WTC11 (cell line): Measurements from ENCODE around the gene PFKM. TPM values are rescaled to one million over a fixed set of nuclear protein-coding genes. Genes with fewer than 3 reads are reported as not detected.

Source experiments
- ATAC-seq: fragments of 200-7000 bp; cut with Tn5 transposase; 2 replicates; pipeline ENCODE4 v1.10.0; 2021; ENCODE audit warnings: mild to moderate bottlenecking, moderate library complexity
- CTCF ChIA-PET: fragments of 300-600 bp; sonication (Branson Sonifier 250); formaldehyde crosslinking; loops from one replicate; lab custom pipeline; 2021; ENCODE audit warnings: antibody characterized with exemption; lab: Charles Lee
- POLR2A ChIA-PET: fragments of 350-600 bp; sonication (Branson Sonifier 250); formaldehyde crosslinking; loops from one replicate; lab custom pipeline; 2021; ENCODE audit warnings: antibody characterized with exemption; lab: Charles Lee
- DNase-seq: peaks from one replicate; pipeline ENCODE4 v3.0.0; 2021; ENCODE audit warnings: low spot score
- H3K27ac Mint-ChIP-seq: 2 replicates; pipeline ENCODE4 v1.8.0; 2021; ENCODE audit warnings: mixed read lengths
- H3K27me3 Mint-ChIP-seq: 2 replicates; pipeline ENCODE4 v1.8.0; 2021; ENCODE audit warnings: low read depth, mild to moderate bottlenecking, moderate library complexity, mixed read lengths
- H3K36me3 Mint-ChIP-seq: 2 replicates; pipeline ENCODE4 v1.8.0; 2021; ENCODE audit warnings: mixed read lengths
- H3K4me1 Mint-ChIP-seq: 2 replicates; pipeline ENCODE4 v1.8.0; 2022; ENCODE audit warnings: mixed read lengths
- H3K4me3 Mint-ChIP-seq: 2 replicates; pipeline ENCODE4 v1.8.0; 2021; ENCODE audit warnings: mild to moderate bottlenecking, moderate library complexity, mixed read lengths
- H3K9me3 Mint-ChIP-seq: 2 replicates; pipeline ENCODE4 v1.8.0; 2021; ENCODE audit warnings: mixed read lengths
- ATF1 ChIP-seq: sonication (generic); formaldehyde crosslinking; IDR thresholded peaks from 2 replicates; pipeline ENCODE4 v1.8.1; 2023; ENCODE audit warnings: mild to moderate bottlenecking, moderate library complexity, missing genetic modification reagents
- ATF2 ChIP-seq: sonication (generic); formaldehyde crosslinking; IDR thresholded peaks from 2 replicates; pipeline ENCODE4 v1.8.1; 2022; ENCODE audit warnings: low read depth, missing genetic modification reagents, borderline replicate concordance
- ELF4 ChIP-seq: sonication (generic); formaldehyde crosslinking; IDR thresholded peaks from 2 replicates; pipeline ENCODE4 v1.8.1; 2022; ENCODE audit warnings: low read depth, mild to moderate bottlenecking, moderate library complexity, missing genetic modification reagents
- EMX1 ChIP-seq: fragments of 250-450 bp; sonication (Bioruptor Pico); IDR thresholded peaks from 2 replicates; pipeline ENCODE4 v1.8.0; 2021; ENCODE audit warnings: mild to moderate bottlenecking
- ERG ChIP-seq: fragments of 250-450 bp; sonication (Bioruptor Pico); IDR thresholded peaks from 2 replicates; pipeline ENCODE4 v1.8.0; 2021; ENCODE audit warnings: mild to moderate bottlenecking
- ETV6 ChIP-seq: sonication (generic); formaldehyde crosslinking; IDR thresholded peaks from 2 replicates; pipeline ENCODE4 v1.8.1; 2022; ENCODE audit warnings: mild to moderate bottlenecking, missing genetic modification reagents
- FOXK1 ChIP-seq: sonication (generic); formaldehyde crosslinking; IDR thresholded peaks from 2 replicates; pipeline ENCODE4 v1.8.0; 2022; ENCODE audit warnings: mild to moderate bottlenecking, moderate library complexity, missing genetic modification reagents
- FOXP4 ChIP-seq: sonication (generic); formaldehyde crosslinking; IDR thresholded peaks from 2 replicates; pipeline ENCODE4 v1.8.0; 2022; ENCODE audit warnings: mild to moderate bottlenecking, missing genetic modification reagents
- GRHL2 ChIP-seq: fragments of 250-450 bp; sonication (Bioruptor Pico); IDR thresholded peaks from 2 replicates; pipeline ENCODE4 v1.8.0; 2022; ENCODE audit warnings: mild to moderate bottlenecking, moderate library complexity; ENCODE audit not compliant: insufficient replicate concordance, severe bottlenecking
- HMGA2 ChIP-seq: fragments of 250-450 bp; sonication (Bioruptor Pico); IDR thresholded peaks from 2 replicates; pipeline ENCODE4 v1.4.0; 2021; ENCODE audit warnings: mild to moderate bottlenecking, moderate library complexity
- IRF1 ChIP-seq: sonication (generic); formaldehyde crosslinking; IDR thresholded peaks from 2 replicates; pipeline ENCODE4 v1.8.0; 2023; ENCODE audit warnings: missing genetic modification reagents
- MAX ChIP-seq: sonication (generic); formaldehyde crosslinking; IDR thresholded peaks from 2 replicates; pipeline ENCODE4 v1.8.0; 2022; ENCODE audit warnings: mild to moderate bottlenecking, missing genetic modification reagents
- MYBL2 ChIP-seq: sonication (generic); formaldehyde crosslinking; IDR thresholded peaks from 2 replicates; pipeline ENCODE4 v1.8.1; 2023; ENCODE audit warnings: mild to moderate bottlenecking, moderate library complexity, missing genetic modification reagents
- NFE2L1 ChIP-seq: sonication (generic); formaldehyde crosslinking; IDR thresholded peaks from 2 replicates; pipeline ENCODE4 v1.8.1; 2023; ENCODE audit warnings: missing genetic modification reagents
- PRRX2 ChIP-seq: fragments of 250-450 bp; sonication (Bioruptor Pico); IDR thresholded peaks from 2 replicates; pipeline ENCODE4 v1.8.0; 2021; ENCODE audit warnings: mild to moderate bottlenecking
- RELA ChIP-seq: sonication (generic); formaldehyde crosslinking; IDR thresholded peaks from 2 replicates; pipeline ENCODE4 v1.8.1; 2022; ENCODE audit warnings: missing genetic modification reagents, mild to moderate bottlenecking, borderline replicate concordance
- RORB ChIP-seq: fragments of 250-450 bp; sonication (Bioruptor Pico); IDR thresholded peaks from 2 replicates; pipeline ENCODE4 v1.9.0; 2021; ENCODE audit warnings: mild to moderate bottlenecking
- SMAD4 ChIP-seq: sonication (generic); formaldehyde crosslinking; IDR thresholded peaks from 2 replicates; pipeline ENCODE4 v1.8.0; 2022; ENCODE audit warnings: mild to moderate bottlenecking, missing genetic modification reagents
- USF2 ChIP-seq: sonication (generic); formaldehyde crosslinking; IDR thresholded peaks from 2 replicates; pipeline ENCODE4 v1.8.1; 2023; ENCODE audit warnings: mild to moderate bottlenecking, missing genetic modification reagents, moderate library complexity
- ZMAT4 ChIP-seq: fragments of 250-450 bp; sonication (Bioruptor Pico); IDR thresholded peaks from 2 replicates; pipeline ENCODE4 v1.9.0; 2021; ENCODE audit warnings: mild to moderate bottlenecking
- ZNF138 ChIP-seq: sonication (generic); formaldehyde crosslinking; conservative IDR thresholded peaks from 2 replicates; pipeline ENCODE4 v1.8.1; 2022; ENCODE audit warnings: mild to moderate bottlenecking, moderate library complexity, missing genetic modification reagents
- ZNF232 ChIP-seq: sonication (generic); formaldehyde crosslinking; IDR thresholded peaks from 2 replicates; pipeline ENCODE4 v1.8.0; 2022; ENCODE audit warnings: mild to moderate bottlenecking, missing genetic modification reagents
- ZNF416 ChIP-seq: fragments of 250-450 bp; sonication (Bioruptor Pico); IDR thresholded peaks from 2 replicates; pipeline ENCODE4 v1.9.0; 2021; ENCODE audit warnings: mild to moderate bottlenecking, inconsistent platforms
- ZNF671 ChIP-seq: fragments of 250-450 bp; sonication (Bioruptor Pico); IDR thresholded peaks from 2 replicates; pipeline ENCODE4 v1.8.0; 2021; ENCODE audit warnings: mild to moderate bottlenecking
- total RNA-seq: library from RNA; stranded (reverse); gene quantifications from 3 replicates; pipeline ENCODE4 v1.2.3, GENCODE V29; 2021

Gene PFKM
- total RNA-seq, 1 experiment from 2014 or later = 99.3 TPM

- TF ChIP-seq ERG (no peak), NFE2L1 (CRISPR knock-in tag) (no peak), FOXP4 (CRISPR knock-in tag) (no peak), ZMAT4 (CRISPR knock-in tag) (no peak), EMX1 (CRISPR knock-in tag) (no peak), ZNF416 (no peak), RORB (CRISPR knock-in tag) (no peak), HMGA2 (CRISPR knock-in tag) (no peak), ZNF232 (CRISPR knock-in tag) (no peak), PRRX2 (CRISPR knock-in tag) (no peak)
These were observed 47.4 kb upstream of the PFKM start (continued) for GRCh38 chr12:48071808-48072207.

GRCh38 chr12:48072266-48072665 lies 46.9 kb upstream of the PFKM start:
- Mint-ChIP-seq H3K36me3 (peaks cover 27% of the 10 kb centered on the region), H3K4me1 (0 out of 2 replicates have a peak, but pooled peaks cover 2% of the 10 kb centered on the region), H3K4me3 (no peak overlapping the region), H3K27ac (no peak overlapping the region), H3K9me3 (peaks cover 5% of the 10 kb centered on the region; the same call in 1 of the 2 replicates)
- no peak for ATAC-seq
- TF ChIP-seq ATF2 (CRISPR knock-in tag) (no peak), PRRX2 (CRISPR knock-in tag) (no peak), USF2 (no peak), ELF4 (no peak), MYBL2 (no peak), MAX (CRISPR knock-in tag) (no peak), FOXK1 (CRISPR knock-in tag) (no peak), ZNF671 (CRISPR knock-in tag) (no peak), ETV6 (CRISPR knock-in tag) (no peak), RELA (no peak), SMAD4 (CRISPR knock-in tag) (no peak)
- TF ChIP-seq, all 79 proteins: peak for 0
- DNase-seq = no peak
- ChIA-PET POLR2A (no interaction called here), CTCF (no interaction called here)
- no peaks in the 10 kb centered on the region for H3K27me3 Mint-ChIP-seq

- CTCF ChIA-PET = no interaction called here
- TF ChIP-seq ATF1 (CRISPR knock-in tag) = no peak
- TF ChIP-seq ZNF138 = no peak
- no peak for TF ChIP-seq IRF1 (CRISPR knock-in tag)
- TF ChIP-seq ATF2 (CRISPR knock-in tag) = no peak
- no peak for TF ChIP-seq GRHL2
These were observed 44.9 kb upstream of the PFKM start for GRCh38 chr12:48074266-48074665.

More at GRCh38 chr12:48074266-48074665, 44.9 kb upstream of the PFKM start:
- H3K4me1 Mint-ChIP-seq = no peaks in the 10 kb centered on the region
- H3K27me3 Mint-ChIP-seq = no peaks in the 10 kb centered on the region
- no peak for DNase-seq
- peaks cover 29% of the 10 kb centered on the region for H3K36me3 Mint-ChIP-seq
- peaks cover 9% of the 10 kb centered on the region; the same call in 1 of the 2 replicates for H3K9me3 Mint-ChIP-seq
- no peak overlapping the region for H3K27ac Mint-ChIP-seq
- H3K4me3 Mint-ChIP-seq = no peak overlapping the region
- no peak for ATAC-seq
- POLR2A ChIA-PET = no interaction called here
